Measurements from ENCODE around the gene COL9A3. TPM values are rescaled to one million over a fixed set of nuclear protein-coding genes. Genes with fewer than 3 reads are reported as not detected.
"Not testable (repeated sequence)": the region's sequence is repeated elsewhere in the genome, so short reads cannot be mapped to it uniquely, and the experiment has no call there.

The COL9A3 gene
- total and polyA plus RNA-seq, 4 experiments from 2014 or later = 0.41 TPM; not detected in 3

GRCh38 chr20:62873681-62874031 is 56.8 kb downstream of the COL9A3 start:
- not testable (repeated sequence) for DNase-seq; H3K9me3 ChIP-seq (ENCODE audit: control insufficient read depth in 1 of 2, low read length in 2 of 2); H3K4me3 ChIP-seq (ENCODE audit: low read length in 2 of 2); H3K4me1 ChIP-seq (ENCODE audit: insufficient read depth, low read length); H3K27ac ChIP-seq (ENCODE audit: low read depth, low read length); H3K36me3 ChIP-seq (ENCODE audit: insufficient read depth, low read length); H3K36me3 Mint-ChIP-seq; H3K9me3 Mint-ChIP-seq; H3K27me3 ChIP-seq (ENCODE audit: insufficient read depth, low read length); H3K27me3 Mint-ChIP-seq
- Mint-ChIP-seq H3K4me1 (peaks cover 9 to 27% (median 17%) of the 10 kb centered on the region in 4 donors), H3K27ac (peak overlapping the region in 2 of 7 donors; percentile 53 to 57), H3K4me3 (peak overlapping the region in 3 of 8 donors; percentile 24 to 49 (median 38))
- CTCF ChIA-PET (ENCODE audit: partially characterized antibody) = interaction anchor here (0.7 to 3.3 kb wide), 2 partner anchors 135 to 138 kb away, joined by 3 to 16 read pairs; no protein-coding TSS in a partner anchor
- intact Hi-C loops (cut with micrococcal nuclease) = loop anchor here (1.0 kb wide), 1 partner anchor 136 kb away; no protein-coding TSS in a partner anchor
- POLR2A ChIA-PET (ENCODE audit: partially characterized antibody) = interaction anchor here (1.0 kb wide), 1 partner anchor 48 kb away, joined by 4 read pairs; no protein-coding TSS in a partner anchor

GRCh38 chr20:62874964-62875344 is 58.1 kb downstream of the COL9A3 start:
- Histone ChIP-seq H3K36me3 (ENCODE audit: insufficient read depth, low read length) (no peaks in the 10 kb centered on the region), H3K4me1 (ENCODE audit: insufficient read depth, low read length) (peaks cover 5% of the 10 kb centered on the region), H3K4me3 (ENCODE audit: low read length in 2 of 2) (no peak overlapping the region), H3K9me3 (ENCODE audit: control insufficient read depth in 1 of 2, low read length in 2 of 2) (no peaks in the 10 kb centered on the region), H3K27me3 (ENCODE audit: insufficient read depth, low read length) (no peaks in the 10 kb centered on the region), H3K27ac (ENCODE audit: low read depth, low read length) (no peak overlapping the region)
- Mint-ChIP-seq H3K36me3 (peaks cover 0 to 1% of the 10 kb centered on the region in 2 donors), H3K4me3 (peak overlapping the region in 1 of 8 donors; percentile 44), H3K9me3 (no peaks in the 10 kb centered on the region), H3K27ac (no peak overlapping the region), H3K27me3 (peaks cover 0 to 3% of the 10 kb centered on the region in 2 donors), H3K4me1 (peaks cover 9 to 27% (median 17%) of the 10 kb centered on the region in 4 donors)
- POLR2A ChIA-PET (ENCODE audit: partially characterized antibody) = interaction anchor here (0.6 to 0.8 kb wide), 2 partner anchors 39 to 81 kb away, joined by 3 read pairs; no protein-coding TSS in a partner anchor
- intact Hi-C loops (cut with micrococcal nuclease) = no loop called here
- CTCF ChIA-PET (ENCODE audit: partially characterized antibody) = interaction anchor here (0.8 to 3.3 kb wide), 5 partner anchors 33 to 207 kb away, joined by 3 to 16 read pairs (median 4); no protein-coding TSS in a partner anchor
- no peak for DNase-seq

GRCh38 chr20:62875419-62876361 is 58.8 kb downstream of the COL9A3 start:
- Mint-ChIP-seq H3K27me3 (peaks cover 0 to 3% of the 10 kb centered on the region in 2 donors), H3K9me3 (no peaks in the 10 kb centered on the region), H3K4me3 (peak overlapping the region in 3 of 8 donors; percentile 6 to 25 (median 15)), H3K27ac (peak overlapping the region in 4 of 7 donors; percentile 41 to 78 (median 58)), H3K36me3 (peaks cover 0 to 1% of the 10 kb centered on the region in 2 donors), H3K4me1 (peaks cover 9 to 27% (median 17%) of the 10 kb centered on the region in 4 donors)
- no peaks in the 10 kb centered on the region for H3K36me3 ChIP-seq (ENCODE audit: insufficient read depth, low read length)
- CTCF ChIA-PET (ENCODE audit: partially characterized antibody) = interaction anchor here (1.4 to 1.6 kb wide), 3 partner anchors 32 to 135 kb away, joined by 4 to 6 read pairs (median 4); no protein-coding TSS in a partner anchor
- DNase-seq = no peak
- no peaks in the 10 kb centered on the region for H3K9me3 ChIP-seq (ENCODE audit: control insufficient read depth in 1 of 2, low read length in 2 of 2)
- POLR2A ChIA-PET (ENCODE audit: partially characterized antibody) = interaction anchor here (0.6 to 0.8 kb wide), 2 partner anchors 38 to 82 kb away, joined by 3 read pairs; no protein-coding TSS in a partner anchor
- no peak overlapping the region for H3K27ac ChIP-seq (ENCODE audit: low read depth, low read length)
- H3K4me1 ChIP-seq (ENCODE audit: insufficient read depth, low read length) = peaks cover 5% of the 10 kb centered on the region
- no peaks in the 10 kb centered on the region for H3K27me3 ChIP-seq (ENCODE audit: insufficient read depth, low read length)
- intact Hi-C loops (cut with micrococcal nuclease) = no loop called here
- no peak overlapping the region for H3K4me3 ChIP-seq (ENCODE audit: low read length in 2 of 2)

GRCh38 chr20:62876501-62876901 is 59.7 kb downstream of the COL9A3 start:
- intact Hi-C loops (cut with micrococcal nuclease) = no loop called here
- H3K27me3 Mint-ChIP-seq = peaks cover 0 to 3% of the 10 kb centered on the region in 2 donors
- no peaks in the 10 kb centered on the region for H3K9me3 Mint-ChIP-seq
- H3K27ac ChIP-seq (ENCODE audit: low read depth, low read length) = no peak overlapping the region
- H3K36me3 Mint-ChIP-seq = peaks cover 3 to 4% of the 10 kb centered on the region in 2 donors
- POLR2A ChIA-PET (ENCODE audit: partially characterized antibody) = no interaction called here
- H3K27me3 ChIP-seq (ENCODE audit: insufficient read depth, low read length) = no peaks in the 10 kb centered on the region
- no peaks in the 10 kb centered on the region for H3K36me3 ChIP-seq (ENCODE audit: insufficient read depth, low read length)
- H3K4me1 ChIP-seq (ENCODE audit: insufficient read depth, low read length) = peaks cover 5% of the 10 kb centered on the region
- peak overlapping the region in 1 of 7 donors; percentile 65 for H3K27ac Mint-ChIP-seq
- H3K9me3 ChIP-seq (ENCODE audit: control insufficient read depth in 1 of 2, low read length in 2 of 2) = no peaks in the 10 kb centered on the region
- no peak overlapping the region for H3K4me3 Mint-ChIP-seq
- peaks cover 9 to 30% (median 17%) of the 10 kb centered on the region in 4 donors for H3K4me1 Mint-ChIP-seq
- no peak for DNase-seq
- H3K4me3 ChIP-seq (ENCODE audit: low read length in 2 of 2) = no peak overlapping the region
- CTCF ChIA-PET (ENCODE audit: partially characterized antibody) = no interaction called here

GRCh38 chr20:62876902-62877816 is 60.3 kb downstream of the COL9A3 start:
- no peak overlapping the region for H3K4me3 ChIP-seq (ENCODE audit: low read length in 2 of 2)
- no peaks in the 10 kb centered on the region for H3K9me3 ChIP-seq (ENCODE audit: control insufficient read depth in 1 of 2, low read length in 2 of 2)
- ChIA-PET CTCF (ENCODE audit: partially characterized antibody) (no interaction called here), POLR2A (ENCODE audit: partially characterized antibody) (interaction anchor here (0.7 kb wide), 1 partner anchor 22 kb away, joined by 3 read pairs; no protein-coding TSS in a partner anchor)
- H3K4me1 Mint-ChIP-seq = peaks cover 9 to 33% (median 17%) of the 10 kb centered on the region in 4 donors
- peaks cover 0 to 3% of the 10 kb centered on the region in 2 donors for H3K27me3 Mint-ChIP-seq
- peaks cover 5 to 9% of the 10 kb centered on the region in 2 donors for H3K36me3 Mint-ChIP-seq
- no peaks in the 10 kb centered on the region for H3K36me3 ChIP-seq (ENCODE audit: insufficient read depth, low read length)
- H3K27me3 ChIP-seq (ENCODE audit: insufficient read depth, low read length) = no peaks in the 10 kb centered on the region
- peaks cover 5% of the 10 kb centered on the region for H3K4me1 ChIP-seq (ENCODE audit: insufficient read depth, low read length)
- H3K4me3 Mint-ChIP-seq = no peak overlapping the region
- no peak overlapping the region for H3K27ac ChIP-seq (ENCODE audit: low read depth, low read length)
- intact Hi-C loops (cut with micrococcal nuclease) = no loop called here
- no peaks in the 10 kb centered on the region for H3K9me3 Mint-ChIP-seq
- no peak for DNase-seq
- H3K27ac Mint-ChIP-seq = no peak overlapping the region

- CTCF ChIA-PET (ENCODE audit: partially characterized antibody) = interaction anchor here (1.2 kb wide), 1 partner anchor 16 kb away, joined by 3 read pairs; no protein-coding TSS in a partner anchor
- H3K9me3 Mint-ChIP-seq = no peaks in the 10 kb centered on the region
- Histone ChIP-seq H3K27ac (ENCODE audit: low read depth, low read length) (no peak overlapping the region), H3K4me3 (ENCODE audit: low read length in 2 of 2) (no peak overlapping the region), H3K36me3 (ENCODE audit: insufficient read depth, low read length) (no peaks in the 10 kb centered on the region), H3K27me3 (ENCODE audit: insufficient read depth, low read length) (no peaks in the 10 kb centered on the region), H3K9me3 (ENCODE audit: control insufficient read depth in 1 of 2, low read length in 2 of 2) (no peaks in the 10 kb centered on the region), H3K4me1 (ENCODE audit: insufficient read depth, low read length) (peaks cover 5% of the 10 kb centered on the region)
- DNase-seq = no peak
- H3K4me3 Mint-ChIP-seq = no peak overlapping the region
- H3K36me3 Mint-ChIP-seq = peaks cover 5 to 10% of the 10 kb centered on the region in 2 donors
- no peak overlapping the region for H3K27ac Mint-ChIP-seq
- POLR2A ChIA-PET (ENCODE audit: partially characterized antibody) = no interaction called here
- intact Hi-C loops (cut with micrococcal nuclease) = no loop called here
- peaks cover 9 to 28% (median 14%) of the 10 kb centered on the region in 4 donors for H3K4me1 Mint-ChIP-seq
- H3K27me3 Mint-ChIP-seq = peaks cover 0 to 3% of the 10 kb centered on the region in 2 donors
Measured at GRCh38 chr20:62878244-62879038, 61.6 kb downstream of the COL9A3 start.
